ENCODE data around the gene GPC6. TPM values are rescaled to one million over a fixed set of nuclear protein-coding genes. Genes with fewer than 3 reads are reported as not detected.

Gene GPC6
- total and polyA plus RNA-seq, 9 of the 15 experiments (the other 6 are each of a cell fraction or from before 2014, with no cell fraction given): under 0.01 to 0.20 (median 0.01) TPM; not detected in 4

DNA sequence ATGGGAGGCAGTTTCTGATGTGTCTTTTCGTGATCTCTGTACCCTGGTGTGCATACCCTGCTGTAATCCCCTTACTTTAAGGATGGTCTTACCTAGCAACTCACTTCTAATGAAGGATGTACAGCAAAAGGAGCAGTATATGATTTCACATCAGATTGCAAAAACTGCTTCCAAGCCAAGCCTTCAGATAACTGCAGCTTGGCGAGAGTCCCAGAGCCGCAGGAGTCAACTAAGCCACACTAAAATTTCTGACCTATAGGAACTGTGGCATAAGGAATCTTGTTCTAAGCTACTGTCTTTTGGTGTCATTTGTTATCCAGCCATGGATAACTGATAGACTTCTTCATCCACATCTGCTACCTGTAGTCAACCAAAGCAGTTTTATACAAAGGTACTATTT, 496.7 kb downstream of the GPC6 start (continued):
- TF ChIP-seq, protein P1, sequence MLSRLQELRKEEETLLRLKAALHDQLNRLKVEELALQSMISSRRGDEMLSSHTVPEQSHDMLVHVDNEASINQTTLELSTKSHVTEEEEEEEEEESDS (CRISPR knock-in tag; IDR thresholded peaks at IDR 0.05): no peak
- TF ChIP-seq MYNN (IDR thresholded peaks at IDR 0.05): no peak
- TF ChIP-seq MYNN (CRISPR knock-in tag; IDR thresholded peaks at IDR 0.05): no peak
- no peak for TF ChIP-seq DNMT1 (IDR thresholded peaks at IDR 0.05)
- TF ChIP-seq, protein P2, sequence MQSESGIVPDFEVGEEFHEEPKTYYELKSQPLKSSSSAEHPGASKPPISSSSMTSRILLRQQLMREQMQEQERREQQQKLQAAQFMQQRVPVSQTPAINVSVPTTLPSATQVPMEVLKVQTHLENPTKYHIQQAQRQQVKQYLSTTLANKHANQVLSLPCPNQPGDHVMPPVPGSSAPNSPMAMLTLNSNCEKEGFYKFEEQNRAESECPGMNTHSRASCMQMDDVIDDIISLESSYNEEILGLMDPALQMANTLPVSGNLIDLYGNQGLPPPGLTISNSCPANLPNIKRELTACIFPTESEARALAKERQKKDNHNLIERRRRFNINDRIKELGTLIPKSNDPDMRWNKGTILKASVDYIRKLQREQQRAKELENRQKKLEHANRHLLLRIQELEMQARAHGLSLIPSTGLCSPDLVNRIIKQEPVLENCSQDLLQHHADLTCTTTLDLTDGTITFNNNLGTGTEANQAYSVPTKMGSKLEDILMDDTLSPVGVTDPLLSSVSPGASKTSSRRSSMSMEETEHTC (IDR thresholded peaks at IDR 0.05): no peak
- no peak for TF ChIP-seq DACH1 (IDR thresholded peaks at IDR 0.05; ENCODE audit: partially characterized antibody)
- TF ChIP-seq ZNF197 (CRISPR knock-in tag; IDR thresholded peaks at IDR 0.05; ENCODE audit: low read depth): no peak
- TF ChIP-seq FOXK1 (CRISPR knock-in tag; IDR thresholded peaks at IDR 0.05; ENCODE audit: borderline replicate concordance): no peak
- no peak for TF ChIP-seq SPI1 (IDR thresholded peaks at IDR 0.05; ENCODE audit: borderline replicate concordance, low read depth, low read length)
- no peak for TF ChIP-seq HNRNPUL1 (IDR thresholded peaks at IDR 0.05; ENCODE audit: low read length)
- TF ChIP-seq, protein P3, sequence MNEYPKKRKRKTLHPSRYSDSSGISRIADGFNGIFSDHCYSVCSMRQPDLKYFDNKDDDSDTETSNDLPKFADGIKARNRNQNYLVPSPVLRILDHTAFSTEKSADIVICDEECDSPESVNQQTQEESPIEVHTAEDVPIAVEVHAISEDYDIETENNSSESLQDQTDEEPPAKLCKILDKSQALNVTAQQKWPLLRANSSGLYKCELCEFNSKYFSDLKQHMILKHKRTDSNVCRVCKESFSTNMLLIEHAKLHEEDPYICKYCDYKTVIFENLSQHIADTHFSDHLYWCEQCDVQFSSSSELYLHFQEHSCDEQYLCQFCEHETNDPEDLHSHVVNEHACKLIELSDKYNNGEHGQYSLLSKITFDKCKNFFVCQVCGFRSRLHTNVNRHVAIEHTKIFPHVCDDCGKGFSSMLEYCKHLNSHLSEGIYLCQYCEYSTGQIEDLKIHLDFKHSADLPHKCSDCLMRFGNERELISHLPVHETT (CRISPR knock-in tag; conservative IDR thresholded peaks at IDR 0.05 in 1 of 2, IDR thresholded peaks at IDR 0.05 in 1 of 2): no peak
